Measurements from ENCODE around the gene NUCKS1.

NUCKS1 gene, protein sequence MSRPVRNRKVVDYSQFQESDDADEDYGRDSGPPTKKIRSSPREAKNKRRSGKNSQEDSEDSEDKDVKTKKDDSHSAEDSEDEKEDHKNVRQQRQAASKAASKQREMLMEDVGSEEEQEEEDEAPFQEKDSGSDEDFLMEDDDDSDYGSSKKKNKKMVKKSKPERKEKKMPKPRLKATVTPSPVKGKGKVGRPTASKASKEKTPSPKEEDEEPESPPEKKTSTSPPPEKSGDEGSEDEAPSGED

DNA sequence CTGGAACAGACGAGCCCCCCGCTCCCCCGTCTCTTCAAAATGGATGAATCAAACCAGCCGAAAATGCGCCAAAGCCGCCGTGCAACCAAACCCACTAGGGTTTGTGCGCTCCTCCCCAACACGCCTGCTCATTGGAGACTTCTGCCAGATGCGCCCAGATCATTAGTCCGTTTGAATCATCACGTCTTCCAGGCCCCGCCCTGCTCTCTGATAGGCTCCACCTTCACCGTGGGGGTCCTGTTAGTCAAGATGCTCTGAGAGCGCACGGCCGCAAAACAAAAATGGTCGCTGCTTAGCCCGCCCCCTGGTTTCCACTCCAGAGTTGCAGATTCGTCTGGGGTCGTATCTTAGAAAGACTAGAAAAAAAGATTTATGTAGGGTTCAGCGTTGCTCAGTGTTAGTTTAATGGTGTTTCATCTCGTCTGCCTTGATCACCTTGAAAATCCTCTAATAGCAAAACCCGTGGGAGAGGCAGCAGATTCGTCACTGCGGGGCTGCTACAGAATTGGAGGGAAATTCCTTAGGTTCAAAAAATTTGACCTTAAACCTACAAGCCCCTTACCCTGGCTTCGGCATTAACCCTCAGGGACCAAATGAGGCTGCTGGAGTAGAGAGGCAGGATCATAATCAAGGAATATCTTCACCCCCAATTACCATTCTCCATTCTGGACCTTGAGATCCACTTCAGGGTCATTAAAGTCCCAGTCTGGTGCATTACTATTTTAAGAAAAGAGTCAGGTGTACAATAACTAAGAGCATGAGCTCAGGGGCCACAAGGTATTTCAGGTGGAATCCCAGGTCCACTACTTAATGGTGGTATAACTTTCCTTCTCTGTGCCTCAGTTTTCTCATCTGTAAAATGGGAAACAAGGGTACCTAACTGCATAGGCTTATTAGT lies at the start of gene NUCKS1:
Gene NUCKS1, minus strand, starts transcription at position 45 of the 898 bp plus-strand sequence. CDS start 209 bp downstream, outside the sequence.
- no peaks in the 10 kb centered on the region; the same call in 1 of the 2 replicates for H3K36me3 ChIP-seq (ENCODE audit: control insufficient read depth, insufficient read depth, low read length)
- H3K27ac ChIP-seq (ENCODE audit: low read length): no peak within 1 kb of the TSS
- no peaks in the 10 kb centered on the region; the same call in 1 of the 2 replicates for H3K4me1 ChIP-seq (ENCODE audit: control insufficient read depth, insufficient read depth, low read length)
- peak; percentile 91 for DNase-seq (ENCODE audit: low read depth, low spot score)
- H3K4me3 ChIP-seq (ENCODE audit: low read length): peak within 1 kb of the TSS; percentile 97
- no CpG with 5 or more reads among the region's 27 CpGs for WGBS (ENCODE audit: insufficient coverage, insufficient read length)
- H3K9me3 ChIP-seq (ENCODE audit: control insufficient read depth, insufficient read depth, low read length): no peaks in the 10 kb centered on the region
- H3K27me3 ChIP-seq (ENCODE audit: control insufficient read depth, insufficient read depth, low read length): no peaks in the 10 kb centered on the region; the same call in 1 of the 2 replicates

DNA sequence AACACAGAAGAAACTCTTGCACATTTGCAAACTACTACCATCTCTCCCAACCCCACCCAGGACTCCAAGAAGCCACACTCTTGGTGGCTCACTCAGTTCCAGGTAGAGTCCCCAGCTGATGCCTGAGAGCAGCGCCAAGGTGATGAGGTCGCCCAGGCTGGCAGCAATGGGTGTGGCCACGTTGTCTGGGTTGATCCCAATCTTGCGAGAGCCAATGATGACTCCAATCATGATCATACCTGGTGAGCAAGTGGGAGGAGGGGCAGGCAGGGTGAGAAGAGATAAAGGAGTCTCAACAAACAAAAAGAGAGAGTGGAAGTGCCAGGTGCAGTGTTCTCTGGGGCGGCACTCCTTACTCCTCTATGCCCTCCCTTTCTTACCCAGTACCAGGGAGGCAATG lies 48.6 kb upstream of the NUCKS1 start:
- Histone ChIP-seq H3K36me3 (ENCODE audit: control insufficient read depth, insufficient read depth, low read length) (peaks cover 27% of the 10 kb centered on the region), H3K4me3 (ENCODE audit: low read length) (no peak overlapping the region), H3K27ac (ENCODE audit: low read length) (no peak overlapping the region), H3K4me1 (ENCODE audit: control insufficient read depth, insufficient read depth, low read length) (no peaks in the 10 kb centered on the region), H3K9me3 (ENCODE audit: control insufficient read depth, insufficient read depth, low read length) (no peaks in the 10 kb centered on the region), H3K27me3 (ENCODE audit: control insufficient read depth, insufficient read depth, low read length) (no peaks in the 10 kb centered on the region)
- WGBS (ENCODE audit: insufficient coverage, insufficient read length): no CpG with 5 or more reads among the region's 5 CpGs
- no peak for DNase-seq (ENCODE audit: low read depth, low spot score)

DNA sequence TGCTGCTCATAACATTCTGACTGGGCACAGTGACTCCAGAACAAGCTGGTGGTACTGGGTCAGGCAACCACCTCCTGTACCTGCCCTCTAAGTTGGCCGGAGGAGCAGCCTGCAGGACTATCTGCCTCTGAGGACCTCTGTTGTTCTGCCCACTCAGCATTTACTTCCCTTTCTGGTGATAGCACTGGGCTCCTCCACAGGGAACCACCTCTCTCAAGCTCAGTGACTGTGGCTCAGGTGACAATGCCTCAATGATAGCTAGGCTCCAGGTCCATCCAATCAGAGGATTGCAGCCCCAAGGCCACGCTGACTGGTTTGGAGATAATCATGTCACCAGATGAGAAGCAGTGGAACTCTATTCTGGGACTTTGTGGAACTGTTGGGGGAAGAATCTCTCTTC lies 47.2 kb upstream of the NUCKS1 start:
- Histone ChIP-seq H3K27me3 (ENCODE audit: control insufficient read depth, insufficient read depth, low read length) (no peaks in the 10 kb centered on the region), H3K4me3 (ENCODE audit: low read length) (no peak overlapping the region), H3K27ac (ENCODE audit: low read length) (no peak overlapping the region), H3K36me3 (ENCODE audit: control insufficient read depth, insufficient read depth, low read length) (peaks cover 30% of the 10 kb centered on the region), H3K4me1 (ENCODE audit: control insufficient read depth, insufficient read depth, low read length) (no peaks in the 10 kb centered on the region), H3K9me3 (ENCODE audit: control insufficient read depth, insufficient read depth, low read length) (no peaks in the 10 kb centered on the region)
- no peak for DNase-seq (ENCODE audit: low read depth, low spot score)
- no CpG with 5 or more reads among the region's 2 CpGs for WGBS (ENCODE audit: insufficient coverage, insufficient read length)

DNA sequence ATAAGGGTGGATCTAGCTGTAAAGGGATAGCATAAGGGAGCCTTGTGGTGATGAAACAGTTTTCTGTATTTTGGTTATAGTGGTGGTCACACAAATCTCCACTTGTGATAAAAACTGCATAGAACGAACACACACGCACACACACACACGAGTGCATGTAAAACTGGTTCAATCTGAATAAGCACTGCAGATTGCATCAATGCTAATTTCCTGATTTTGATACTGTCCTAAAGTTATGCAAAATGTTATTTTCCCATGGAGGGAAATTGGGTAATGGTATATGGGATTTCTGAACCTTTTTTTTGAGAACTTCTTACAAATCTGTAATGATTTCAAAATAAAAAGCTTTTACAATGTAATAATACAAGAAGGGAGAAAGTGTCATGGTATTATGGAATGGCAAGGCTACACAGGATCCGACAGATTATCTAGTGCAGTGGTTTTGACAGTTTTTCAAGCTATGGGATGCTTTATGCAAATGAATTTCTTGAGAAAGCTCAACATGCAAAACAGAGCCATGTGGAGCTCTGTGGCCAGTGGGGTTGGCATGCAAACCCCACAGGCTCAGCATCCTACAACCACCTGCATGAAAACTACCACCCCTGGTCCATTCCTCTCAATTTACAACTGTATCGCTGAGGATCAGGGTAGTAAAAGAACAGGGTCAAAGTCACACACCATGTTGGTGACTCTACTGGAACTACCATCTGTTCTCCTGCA lies 44.2 kb upstream of the NUCKS1 start:
- Histone ChIP-seq H3K9me3 (ENCODE audit: control insufficient read depth, insufficient read depth, low read length) (no peaks in the 10 kb centered on the region), H3K4me1 (ENCODE audit: control insufficient read depth, insufficient read depth, low read length) (no peaks in the 10 kb centered on the region), H3K27me3 (ENCODE audit: control insufficient read depth, insufficient read depth, low read length) (no peaks in the 10 kb centered on the region), H3K36me3 (ENCODE audit: control insufficient read depth, insufficient read depth, low read length) (peaks cover 30% of the 10 kb centered on the region), H3K4me3 (ENCODE audit: low read length) (no peak overlapping the region), H3K27ac (ENCODE audit: low read length) (no peak overlapping the region)
- WGBS (ENCODE audit: insufficient coverage, insufficient read length): no CpG with 5 or more reads among the region's 5 CpGs
- no peak for DNase-seq (ENCODE audit: low read depth, low spot score)

DNA sequence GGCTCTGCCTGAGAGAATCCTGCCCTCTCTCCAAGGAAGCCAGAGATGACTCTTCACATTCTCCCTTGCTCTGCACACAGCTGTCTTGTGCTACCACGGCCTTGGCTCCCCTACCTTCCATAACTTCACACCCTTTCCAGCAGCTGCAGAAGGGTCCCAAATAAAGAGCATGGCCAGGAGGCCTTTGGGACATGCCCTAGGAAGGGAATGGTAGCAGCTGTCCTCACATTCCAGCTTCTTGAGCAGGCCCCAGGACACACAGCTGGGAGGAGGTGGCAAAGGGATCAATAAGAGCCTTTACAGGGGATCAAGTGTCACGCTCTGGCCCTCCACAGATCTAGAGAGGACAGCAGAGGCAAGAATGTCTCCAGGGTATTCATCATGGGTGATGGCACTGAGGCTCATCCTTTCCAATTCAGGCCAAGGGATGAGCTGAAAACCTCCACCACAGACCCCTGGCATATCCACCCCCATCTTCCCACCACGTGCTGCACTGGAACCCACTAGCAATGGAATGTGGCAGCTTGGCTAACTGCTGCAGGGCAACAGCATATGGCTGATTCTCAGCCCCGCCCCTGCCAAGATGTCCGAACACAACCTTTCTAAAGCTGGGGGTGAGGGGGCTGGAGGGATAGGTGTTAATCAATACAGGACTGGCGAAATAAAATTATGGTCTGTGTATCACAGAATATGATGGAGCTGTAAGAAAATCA lies 43.1 kb upstream of the NUCKS1 start:
- no CpG with 5 or more reads among the region's 6 CpGs for WGBS (ENCODE audit: insufficient coverage, insufficient read length)
- no peaks in the 10 kb centered on the region for H3K9me3 ChIP-seq (ENCODE audit: control insufficient read depth, insufficient read depth, low read length)
- no peak overlapping the region for H3K27ac ChIP-seq (ENCODE audit: low read length)
- no peaks in the 10 kb centered on the region for H3K4me1 ChIP-seq (ENCODE audit: control insufficient read depth, insufficient read depth, low read length)
- H3K27me3 ChIP-seq (ENCODE audit: control insufficient read depth, insufficient read depth, low read length): no peaks in the 10 kb centered on the region
- H3K36me3 ChIP-seq (ENCODE audit: control insufficient read depth, insufficient read depth, low read length): peaks cover 23% of the 10 kb centered on the region
- no peak overlapping the region for H3K4me3 ChIP-seq (ENCODE audit: low read length)
- DNase-seq (ENCODE audit: low read depth, low spot score): no peak

DNA sequence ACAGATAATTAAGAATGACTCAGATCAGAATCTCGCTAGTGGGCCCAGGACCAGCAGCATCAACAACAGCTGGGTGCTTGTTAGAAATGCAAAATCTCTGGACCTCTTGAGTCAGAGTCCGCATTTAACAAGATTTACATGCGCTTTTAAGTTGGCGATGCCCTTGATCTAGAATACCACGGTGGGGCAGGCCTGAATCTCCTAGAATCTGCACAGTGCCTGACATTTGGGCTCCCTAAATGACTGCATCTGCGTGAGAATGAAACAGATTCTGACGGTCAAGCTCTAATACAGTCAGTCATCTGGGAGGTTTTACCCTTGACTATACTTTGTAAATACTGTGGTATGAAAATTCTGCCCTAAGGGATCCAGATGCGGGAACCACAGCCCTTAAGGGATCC lies 42.5 kb upstream of the NUCKS1 start:
- Histone ChIP-seq H3K9me3 (ENCODE audit: control insufficient read depth, insufficient read depth, low read length) (no peaks in the 10 kb centered on the region), H3K4me1 (ENCODE audit: control insufficient read depth, insufficient read depth, low read length) (no peaks in the 10 kb centered on the region), H3K36me3 (ENCODE audit: control insufficient read depth, insufficient read depth, low read length) (peaks cover 20% of the 10 kb centered on the region), H3K4me3 (ENCODE audit: low read length) (no peak overlapping the region), H3K27ac (ENCODE audit: low read length) (no peak overlapping the region), H3K27me3 (ENCODE audit: control insufficient read depth, insufficient read depth, low read length) (no peaks in the 10 kb centered on the region)
- WGBS (ENCODE audit: insufficient coverage, insufficient read length): no CpG with 5 or more reads among the region's 8 CpGs
- no peak for DNase-seq (ENCODE audit: low read depth, low spot score)

DNA sequence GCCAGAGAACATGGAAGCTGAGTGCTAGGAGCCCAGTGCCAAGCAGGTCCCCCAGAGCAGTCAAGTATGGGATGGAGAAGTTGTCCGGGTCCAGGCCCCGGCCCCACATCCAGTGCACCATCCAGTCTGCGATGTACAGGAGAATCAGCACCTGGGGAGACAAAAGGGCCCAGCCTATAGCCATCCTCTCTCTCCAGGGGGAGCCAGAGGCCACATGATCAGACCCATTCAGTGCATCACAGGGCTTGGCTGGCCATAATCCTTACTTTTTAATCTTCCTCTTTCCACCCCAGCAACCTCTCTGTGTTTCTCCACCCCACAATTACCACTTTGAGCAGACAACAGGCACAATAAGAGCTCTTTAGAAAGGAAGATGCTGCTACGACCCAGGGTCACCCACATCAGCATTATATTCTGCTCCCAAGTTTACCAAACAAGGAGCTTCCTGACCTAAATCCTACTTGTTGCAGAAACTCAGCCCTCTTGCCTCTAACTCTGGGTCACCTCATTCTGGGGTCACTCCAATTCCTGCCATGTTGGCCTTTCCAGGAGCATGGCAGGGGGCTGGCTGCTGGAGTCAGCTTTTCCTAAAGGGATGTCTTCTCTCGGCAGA lies 41.7 kb upstream of the NUCKS1 start:
- Histone ChIP-seq H3K9me3 (ENCODE audit: control insufficient read depth, insufficient read depth, low read length) (no peaks in the 10 kb centered on the region), H3K36me3 (ENCODE audit: control insufficient read depth, insufficient read depth, low read length) (peaks cover 18% of the 10 kb centered on the region), H3K27ac (ENCODE audit: low read length) (no peak overlapping the region), H3K4me1 (ENCODE audit: control insufficient read depth, insufficient read depth, low read length) (no peaks in the 10 kb centered on the region), H3K4me3 (ENCODE audit: low read length) (no peak overlapping the region), H3K27me3 (ENCODE audit: control insufficient read depth, insufficient read depth, low read length) (no peaks in the 10 kb centered on the region)
- no CpG with 5 or more reads among the region's 5 CpGs for WGBS (ENCODE audit: insufficient coverage, insufficient read length)
- DNase-seq (ENCODE audit: low read depth, low spot score): no peak

DNA sequence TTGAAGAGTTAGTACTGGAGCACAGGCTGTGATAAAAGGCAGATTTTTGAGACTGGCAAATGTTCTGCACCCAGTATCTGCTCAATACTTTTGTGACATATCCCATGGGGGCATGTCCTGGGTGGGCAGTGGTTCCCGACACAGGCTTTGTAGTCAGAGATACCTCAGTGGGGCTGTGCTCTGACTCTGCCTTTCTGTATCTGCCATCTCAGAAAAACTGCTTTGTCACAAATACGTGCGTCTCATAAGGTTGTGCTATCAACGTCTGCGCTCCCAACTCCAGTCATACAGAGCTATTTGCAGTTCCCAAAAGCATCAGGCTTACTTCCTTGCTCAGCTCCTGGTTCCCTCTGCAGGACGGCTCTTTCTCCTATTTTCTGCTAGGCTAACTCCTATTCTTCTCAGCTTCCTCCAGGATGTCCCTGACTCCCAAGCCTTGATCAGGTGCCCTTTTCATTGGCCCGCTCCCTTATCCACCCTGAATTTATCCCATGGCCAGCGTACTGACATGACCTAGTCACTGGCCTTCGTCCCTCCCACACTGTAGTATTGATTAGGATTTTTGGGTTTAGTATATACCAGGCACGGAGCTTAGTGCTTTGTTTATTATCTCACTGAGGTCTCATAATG lies 37.4 kb upstream of the NUCKS1 start:
- no peak overlapping the region for H3K4me3 ChIP-seq (ENCODE audit: low read length)
- no peak overlapping the region for H3K27ac ChIP-seq (ENCODE audit: low read length)
- H3K36me3 ChIP-seq (ENCODE audit: control insufficient read depth, insufficient read depth, low read length): peaks cover 2% of the 10 kb centered on the region; the same call in 1 of the 2 replicates
- no peak for DNase-seq (ENCODE audit: low read depth, low spot score)
- no peaks in the 10 kb centered on the region for H3K27me3 ChIP-seq (ENCODE audit: control insufficient read depth, insufficient read depth, low read length)
- WGBS (ENCODE audit: insufficient coverage, insufficient read length): no CpG with 5 or more reads among the region's 10 CpGs
- H3K9me3 ChIP-seq (ENCODE audit: control insufficient read depth, insufficient read depth, low read length): no peaks in the 10 kb centered on the region
- no peaks in the 10 kb centered on the region for H3K4me1 ChIP-seq (ENCODE audit: control insufficient read depth, insufficient read depth, low read length)

DNA sequence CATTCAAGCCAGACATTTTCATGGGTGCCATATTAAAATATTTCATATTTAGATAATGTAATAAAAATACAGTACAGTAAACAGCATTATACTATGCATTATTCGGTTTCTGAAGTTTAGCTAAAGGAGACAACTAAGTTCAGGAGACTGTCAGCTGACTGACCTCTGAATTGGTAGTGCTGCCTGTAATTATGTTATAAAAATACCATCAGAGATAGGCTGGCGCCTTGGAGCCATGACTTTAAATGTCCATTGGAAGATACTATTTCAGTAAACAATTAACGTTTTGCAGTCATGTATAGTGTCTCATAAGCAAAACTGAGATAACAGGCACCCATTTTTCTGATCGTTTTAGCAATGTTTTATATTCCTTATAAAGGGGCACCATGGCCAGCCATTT lies 36.6 kb upstream of the NUCKS1 start:
- no peak overlapping the region for H3K27ac ChIP-seq (ENCODE audit: low read length)
- H3K4me3 ChIP-seq (ENCODE audit: low read length): no peak overlapping the region
- DNase-seq (ENCODE audit: low read depth, low spot score): no peak
- H3K4me1 ChIP-seq (ENCODE audit: control insufficient read depth, insufficient read depth, low read length): no peaks in the 10 kb centered on the region
- no peaks in the 10 kb centered on the region for H3K27me3 ChIP-seq (ENCODE audit: control insufficient read depth, insufficient read depth, low read length)
- no CpG with 5 or more reads among the region's 4 CpGs for WGBS (ENCODE audit: insufficient coverage, insufficient read length)
- H3K36me3 ChIP-seq (ENCODE audit: control insufficient read depth, insufficient read depth, low read length): peaks cover 2% of the 10 kb centered on the region; the same call in 1 of the 2 replicates
- H3K9me3 ChIP-seq (ENCODE audit: control insufficient read depth, insufficient read depth, low read length): no peaks in the 10 kb centered on the region

All from iPS DF 6.9 (cell line).